Stimulated activated CD4-positive, alpha-beta T cell treated with anti-CD3 and anti-CD28 coated beads, Interleukin-2, amount 100 ng/mL, for 48 hours (primary cell): Measurements from ENCODE around the gene ECE1.
"Not testable (repeated sequence)": the region's sequence is repeated elsewhere in the genome, so short reads cannot be mapped to it uniquely, and the experiment has no call there.

ENCODE experiments used
- DNase-seq, 2 donors: peaks; one replicate each; pipeline ENCODE4 v3.0.0-alpha.2; 2020

ECE1 gene

GRCh38 chr1:21290546-21290944, 282 bp upstream of the ECE1 start:
- DNase-seq, result no peak

GRCh38 chr1:21289127-21289526, 1.1 kb downstream of the ECE1 start:
- no peak for DNase-seq

- DNase-seq, result no peak
These were observed 2.3 kb downstream of the ECE1 start for GRCh38 chr1:21287905-21288514.

GRCh38 chr1:21285386-21285785, 4.9 kb downstream of the ECE1 start:
- not testable (repeated sequence) for DNase-seq

- DNase-seq, result no peak
These were observed 5.2 kb downstream of the ECE1 start for GRCh38 chr1:21285055-21285372.

GRCh38 chr1:21284206-21285054, 5.8 kb downstream of the ECE1 start:
- DNase-seq, result no peak

GRCh38 chr1:21283524-21283923, 6.7 kb downstream of the ECE1 start:
- DNase-seq, result no peak

- DNase-seq, result not testable (repeated sequence)
These were observed 8.2 kb downstream of the ECE1 start for GRCh38 chr1:21282020-21282419.

GRCh38 chr1:21280482-21280881, 9.8 kb downstream of the ECE1 start:
- no peak for DNase-seq

GRCh38 chr1:21280011-21280471, 10.2 kb downstream of the ECE1 start:
- DNase-seq, result no peak

- DNase-seq, result no peak
These were observed 11.1 kb downstream of the ECE1 start for GRCh38 chr1:21278860-21279845.

GRCh38 chr1:21278208-21278859, 11.9 kb downstream of the ECE1 start:
- DNase-seq, result no peak

- no peak for DNase-seq
These were observed 13.1 kb downstream of the ECE1 start for GRCh38 chr1:21277180-21277579.

GRCh38 chr1:21272540-21272939, 17.7 kb downstream of the ECE1 start:
- DNase-seq, result no peak

GRCh38 chr1:21271550-21271949, 18.7 kb downstream of the ECE1 start:
- no peak for DNase-seq

GRCh38 chr1:21270086-21270689, 20.1 kb downstream of the ECE1 start:
- DNase-seq, result peak; percentile 85 to 87

- no peak for DNase-seq
These were observed 20.7 kb downstream of the ECE1 start for GRCh38 chr1:21269461-21270085.

GRCh38 chr1:21268281-21269239, 21.7 kb downstream of the ECE1 start:
- no peak for DNase-seq

- no peak for DNase-seq
These were observed 22.8 kb downstream of the ECE1 start for GRCh38 chr1:21267191-21268077.
